Gastrocnemius medialis (tissue), 4 donors: ENCODE results near the gene SLC25A25. TPM values are rescaled to one million over a fixed set of nuclear protein-coding genes. Genes with fewer than 3 reads are reported as not detected.
A peak's percentile ranks its signal among the peaks of the same experiment; 100 is the strongest.

Source experiments
- ATAC-seq, 2 donors: fragments of 150-250 bp; one replicate each; pipeline ENCODE4 v1.9.1; 2016
- DNase-seq, 2 donors: peaks; one replicate each; pipeline ENCODE4 v3.0.0-alpha.2; 2019
- H3K27ac ChIP-seq, 4 donors: fragments of 200-600 bp; sonication (generic); 1 replicate in 1 of 4; 2 replicates in 3 of 4; pipeline ENCODE4 v1.5.1; 2016 to 2018; ENCODE audit warnings: mild to moderate bottlenecking in 2 of 4, moderate library complexity in 1 of 4
- H3K27me3 ChIP-seq, 3 donors: fragments of 200-600 bp; sonication (generic) in 2 of 3; 1 replicate in 1 of 3; 2 replicates in 2 of 3; pipeline versions ENCODE4 v1.5.1 to v1.6.0; 2016 to 2019; ENCODE audit warnings: mild to moderate bottlenecking in 1 of 3, moderate library complexity in 1 of 3
- H3K36me3 ChIP-seq, 2 donors: fragments of 200-600 bp; sonication (generic) in 1 of 2; one replicate each; pipeline ENCODE4 v1.5.1; 2017 to 2018
- H3K4me1 ChIP-seq, 2 donors: fragments of 200-600 bp; sonication (generic) in 1 of 2; one replicate each; pipeline ENCODE4 v1.5.1; 2016 to 2017; ENCODE audit warnings: mild to moderate bottlenecking in 2 of 2
- H3K4me3 ChIP-seq, 4 donors: fragments of 200-600 bp; sonication (generic) in 3 of 4; 1 replicate in 1 of 4; 2 replicates in 3 of 4; pipeline ENCODE4 v1.5.1; 2016 to 2019; ENCODE audit warnings: mild to moderate bottlenecking in 2 of 4
- H3K9me3 ChIP-seq, 3 donors: fragments of 200-600 bp; sonication (generic) in 2 of 3; 1 replicate in 1 of 3; 2 replicates in 2 of 3; pipeline ENCODE4 v1.5.1; 2016 to 2019
- POLR2A ChIP-seq, 2 donors: fragments of 450-650 bp; IDR thresholded peaks; one replicate each; pipeline ENCODE4 v1.6.1; 2017; ENCODE audit warnings: antibody characterized with exemption in 2 of 2, mild to moderate bottlenecking in 2 of 2, moderate library complexity in 2 of 2
- in situ Hi-C, 4 donors: fragments of 200-750 bp; cut with MboI; loops; one replicate each; pipeline versions ENCODE4 v1.15.0 to v1.8.0; 2017; ENCODE audit warnings: low sequenced_read_pairs in 4 of 4
- intact Hi-C: fragments of 100-400 bp; cut with DNase I; formaldehyde crosslinking; loops from one replicate; pipeline ENCODE4 v1.15.1; 2023; ENCODE audit warnings: low total_unique reads
- total RNA-seq, 4 donors: library from RNA; depleted of rRNA; stranded (reverse); fragments of >200 nt; gene quantifications; one replicate each; pipeline versions ENCODE4 v1.1.0 to v1.2.3, GENCODE V29; 2016
- TF ChIP-seq, protein P1 (sequence below), 5 experiments: fragments of 450-650 bp in 3 of 5; fragments of 200-600 bp in 2 of 5; sonication (generic) in 2 of 5; IDR thresholded peaks in 4 of 5; conservative IDR thresholded peaks in 1 of 5; 1 replicate in 4 of 5; 2 replicates in 1 of 5; pipeline ENCODE4 v1.5.1; 2016 to 2019; ENCODE audit warnings: antibody characterized with exemption in 5 of 5, mild to moderate bottlenecking in 3 of 5, moderate library complexity in 3 of 5

Gene SLC25A25
- total RNA-seq, 4 donors from 2014 or later: 26.9 to 98.7 (median 46.0) TPM

DNA sequence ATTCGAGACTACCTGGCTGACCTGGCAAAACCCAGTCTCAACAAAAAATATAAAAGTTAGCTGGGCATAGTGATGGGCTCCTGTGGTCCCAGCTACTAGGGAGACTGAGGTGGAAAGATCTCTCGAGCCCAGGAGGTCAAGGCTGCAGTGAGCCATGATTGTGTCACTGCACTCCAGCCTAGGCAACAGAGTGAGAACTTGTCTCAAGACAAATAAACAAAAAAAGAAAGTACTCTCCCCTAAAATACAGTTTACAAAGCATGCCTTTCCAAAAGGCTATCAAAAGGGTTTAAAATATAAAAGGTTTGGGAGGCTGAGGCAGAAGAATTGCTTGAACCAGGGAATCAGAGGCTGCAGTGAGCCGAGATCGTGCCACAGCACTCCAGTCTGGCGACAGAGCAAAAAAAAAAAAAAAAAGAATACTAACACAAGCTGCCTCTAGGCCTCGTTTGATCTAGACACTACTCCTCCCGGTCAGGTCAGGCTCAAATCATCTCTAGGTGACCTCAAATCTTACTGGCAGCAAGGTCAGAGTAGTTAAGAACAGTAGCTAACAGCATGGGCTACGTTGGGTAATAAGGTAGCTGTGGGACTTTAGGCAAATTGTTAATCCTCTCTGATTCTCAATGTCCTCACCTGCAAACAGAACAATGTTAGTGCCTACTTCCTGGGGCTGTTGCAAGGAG, 10.2 kb upstream of the SLC25A25 start:
- in situ Hi-C loops (no loop called here), intact Hi-C loops (no loop called here)
- no peak for DNase-seq
- Histone ChIP-seq H3K36me3 (peaks cover 0 to 6% of the 10 kb centered on the region in 2 donors), H3K9me3 (no peaks in the 10 kb centered on the region), H3K27me3 (no peaks in the 10 kb centered on the region), H3K4me3 (no peak overlapping the region), H3K4me1 (peaks cover 17 to 20% of the 10 kb centered on the region in 2 donors), H3K27ac (peak overlapping the region in 1 of 4 donors; percentile 85)
- TF ChIP-seq POLR2A (IDR thresholded peaks at IDR 0.05): no peak
- TF ChIP-seq, protein P1, sequence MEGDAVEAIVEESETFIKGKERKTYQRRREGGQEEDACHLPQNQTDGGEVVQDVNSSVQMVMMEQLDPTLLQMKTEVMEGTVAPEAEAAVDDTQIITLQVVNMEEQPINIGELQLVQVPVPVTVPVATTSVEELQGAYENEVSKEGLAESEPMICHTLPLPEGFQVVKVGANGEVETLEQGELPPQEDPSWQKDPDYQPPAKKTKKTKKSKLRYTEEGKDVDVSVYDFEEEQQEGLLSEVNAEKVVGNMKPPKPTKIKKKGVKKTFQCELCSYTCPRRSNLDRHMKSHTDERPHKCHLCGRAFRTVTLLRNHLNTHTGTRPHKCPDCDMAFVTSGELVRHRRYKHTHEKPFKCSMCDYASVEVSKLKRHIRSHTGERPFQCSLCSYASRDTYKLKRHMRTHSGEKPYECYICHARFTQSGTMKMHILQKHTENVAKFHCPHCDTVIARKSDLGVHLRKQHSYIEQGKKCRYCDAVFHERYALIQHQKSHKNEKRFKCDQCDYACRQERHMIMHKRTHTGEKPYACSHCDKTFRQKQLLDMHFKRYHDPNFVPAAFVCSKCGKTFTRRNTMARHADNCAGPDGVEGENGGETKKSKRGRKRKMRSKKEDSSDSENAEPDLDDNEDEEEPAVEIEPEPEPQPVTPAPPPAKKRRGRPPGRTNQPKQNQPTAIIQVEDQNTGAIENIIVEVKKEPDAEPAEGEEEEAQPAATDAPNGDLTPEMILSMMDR (IDR thresholded peaks at IDR 0.05 in 4 of 5, conservative IDR thresholded peaks at IDR 0.05 in 1 of 5): no peak
- ATAC-seq: no peak

DNA sequence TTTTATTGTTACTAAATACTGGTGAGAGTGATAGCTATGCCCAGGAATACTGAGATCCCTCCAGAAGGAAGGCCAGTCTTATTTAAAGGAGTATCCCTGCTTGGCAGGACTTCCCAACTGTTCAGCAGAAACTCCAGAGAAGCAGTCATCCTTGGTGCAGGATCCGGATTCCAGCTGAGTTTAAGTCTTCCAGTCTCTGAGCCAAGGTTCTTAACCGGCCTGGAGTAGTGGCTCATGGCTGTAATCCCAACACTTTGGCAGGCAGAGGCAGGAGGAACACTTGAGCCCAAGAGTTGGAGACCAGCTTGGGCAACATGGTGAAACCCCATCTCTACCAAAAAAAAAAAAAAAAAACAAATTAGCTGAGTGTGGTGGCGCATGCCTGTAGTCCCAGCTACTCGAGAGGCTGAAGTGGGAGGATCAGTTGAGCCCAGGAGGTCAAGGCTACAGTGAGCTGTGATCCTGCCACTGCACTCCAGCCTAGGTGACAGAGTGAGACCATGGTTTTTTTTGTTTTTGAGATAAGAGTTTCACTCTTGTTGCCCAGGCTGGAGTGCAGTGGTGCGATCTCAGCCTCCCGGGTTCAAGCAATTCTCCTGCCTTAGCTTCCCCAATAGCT, 8.6 kb upstream of the SLC25A25 start:
- H3K4me3 ChIP-seq: no peak overlapping the region
- H3K27me3 ChIP-seq: no peaks in the 10 kb centered on the region
- H3K9me3 ChIP-seq: no peaks in the 10 kb centered on the region
- H3K4me1 ChIP-seq: peaks cover 17 to 20% of the 10 kb centered on the region in 2 donors
- DNase-seq (peak in 1 of 2 donors; percentile 79), ATAC-seq (peak; percentile 29 to 63)
- in situ Hi-C loops (no loop called here), intact Hi-C loops (no loop called here)
- peaks cover 0 to 12% of the 10 kb centered on the region in 2 donors for H3K36me3 ChIP-seq
- TF ChIP-seq, protein P1 (IDR thresholded peaks at IDR 0.05 in 4 of 5, conservative IDR thresholded peaks at IDR 0.05 in 1 of 5): no peak
- no peak for TF ChIP-seq POLR2A (IDR thresholded peaks at IDR 0.05)
- H3K27ac ChIP-seq: peak overlapping the region; percentile 10 to 69 (median 44)

DNA sequence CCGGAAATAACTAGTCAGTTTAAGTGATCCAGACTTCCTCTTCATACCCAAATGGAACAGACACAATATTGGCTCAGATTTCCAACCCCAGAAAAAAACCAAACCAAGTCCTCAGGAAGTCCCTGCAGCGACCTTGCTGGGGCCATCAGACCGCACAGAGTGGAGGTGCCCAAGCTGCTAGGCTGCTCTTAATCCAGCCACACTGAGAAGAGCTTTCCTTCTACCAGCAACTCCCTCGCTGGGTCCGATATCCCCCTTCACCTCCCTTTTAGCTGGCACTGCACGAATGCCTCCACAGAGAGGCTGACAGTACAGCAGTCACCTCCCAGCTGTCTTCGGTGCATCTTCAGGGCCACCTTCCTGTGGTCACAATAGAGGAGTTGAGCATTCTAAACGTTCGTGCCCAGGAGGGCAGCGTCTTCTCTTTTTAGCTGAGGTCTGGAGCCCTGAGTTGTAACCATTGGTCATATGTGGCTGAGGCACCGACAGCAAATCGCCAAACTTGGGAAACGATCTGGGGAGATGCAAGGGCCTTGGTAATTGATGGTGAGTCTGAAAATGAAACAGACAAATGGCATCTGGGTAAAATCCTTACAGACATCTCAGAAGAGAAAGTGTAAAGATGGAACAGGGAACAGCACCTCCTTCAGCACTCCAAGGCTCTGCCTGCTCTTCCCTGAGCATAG, 6.6 kb upstream of the SLC25A25 start:
- no peak for DNase-seq
- Histone ChIP-seq H3K4me1 (peaks cover 13 to 19% of the 10 kb centered on the region in 2 donors), H3K27me3 (no peaks in the 10 kb centered on the region), H3K27ac (peak overlapping the region in 3 of 4 donors; percentile 38 to 56 (median 39)), H3K4me3 (no peak overlapping the region), H3K36me3 (peaks cover 0 to 12% of the 10 kb centered on the region in 2 donors), H3K9me3 (no peaks in the 10 kb centered on the region)
- in situ Hi-C loops: no loop called here
- intact Hi-C loops: no loop called here
- TF ChIP-seq, protein P1 (IDR thresholded peaks at IDR 0.05 in 4 of 5, conservative IDR thresholded peaks at IDR 0.05 in 1 of 5): no peak
- TF ChIP-seq POLR2A (IDR thresholded peaks at IDR 0.05): no peak
- no peak for ATAC-seq

DNA sequence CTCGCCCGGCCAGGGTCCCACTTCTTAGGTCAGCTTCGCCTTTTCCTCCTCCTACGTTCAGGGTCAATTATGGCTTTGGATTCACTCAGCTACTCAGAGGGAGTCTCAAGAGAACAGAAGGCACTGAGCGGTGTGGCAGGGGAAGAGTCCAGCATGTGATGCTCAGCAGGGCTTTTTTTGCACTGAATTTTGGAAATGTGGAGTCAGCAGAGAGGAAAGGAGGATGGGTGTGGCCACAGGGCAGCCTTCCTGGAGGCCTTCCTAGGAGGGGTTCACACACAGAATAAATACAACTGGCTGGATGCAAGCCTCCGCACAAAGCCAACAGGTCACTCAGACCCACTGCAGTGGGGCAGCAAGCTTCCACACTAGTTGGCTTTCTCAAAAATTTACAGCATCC, 5.8 kb upstream of the SLC25A25 start:
- no peak for ATAC-seq
- H3K27ac ChIP-seq: peak overlapping the region in 1 of 4 donors; percentile 56
- TF ChIP-seq, protein P1 (IDR thresholded peaks at IDR 0.05 in 4 of 5, conservative IDR thresholded peaks at IDR 0.05 in 1 of 5): no peak
- no peak for TF ChIP-seq POLR2A (IDR thresholded peaks at IDR 0.05)
- in situ Hi-C loops: no loop called here
- H3K4me3 ChIP-seq: no peak overlapping the region
- H3K9me3 ChIP-seq: no peaks in the 10 kb centered on the region
- no peak for DNase-seq
- intact Hi-C loops: no loop called here
- no peaks in the 10 kb centered on the region for H3K27me3 ChIP-seq
- peaks cover 0 to 12% of the 10 kb centered on the region in 2 donors for H3K36me3 ChIP-seq
- H3K4me1 ChIP-seq: peaks cover 17 to 18% of the 10 kb centered on the region in 2 donors
